T-helper 2 cell treated with Interferon-gamma antibody and Interleukin-4, amounts not matched to agents 100 ng/mL and 5 ng/mL, for 36 hours (primary cell): ENCODE measurements around the gene ETFB. TPM values are rescaled to one million over a fixed set of nuclear protein-coding genes. Genes with fewer than 3 reads are reported as not detected.
"Not testable (repeated sequence)": the region's sequence is repeated elsewhere in the genome, so short reads cannot be mapped to it uniquely, and the experiment has no call there.

Source experiments
- intact Hi-C: fragments of 100-400 bp; cut with micrococcal nuclease; formaldehyde crosslinking; loops from one replicate; pipeline ENCODE4 v1.15.1; 2023
- total RNA-seq: library from RNA; stranded (reverse); gene quantifications from 2 replicates; pipeline ENCODE4 v1.2.3, GENCODE V29; 2022

ETFB gene
- total RNA-seq, result 125 and 134 TPM in 2 replicates

GRCh38 chr19:51365965-51366388 lies at the start of gene ETFB:
Gene ETFB, minus strand, starts transcription at chr19:51366388. Its CDS starts 62 bp downstream, at chr19:51366326.
- intact Hi-C loops, result loop anchor here (2.0 kb wide), 1 partner anchor 75 kb away; no protein-coding TSS in a partner anchor

GRCh38 chr19:51415187-51415586 lies 49.0 kb upstream of the ETFB start:
- intact Hi-C loops, result no loop called here

- intact Hi-C loops, result no loop called here
Measured at GRCh38 chr19:51410950-51411748, 45.0 kb upstream of the ETFB start.

- intact Hi-C loops, result loop anchor here (2.0 kb wide), 1 partner anchor 69 kb away; no protein-coding TSS in a partner anchor
Measured at GRCh38 chr19:51407511-51408131, 41.4 kb upstream of the ETFB start.

- intact Hi-C loops, result no loop called here
Measured at GRCh38 chr19:51402117-51402516, 35.9 kb upstream of the ETFB start.

- intact Hi-C loops, result not testable (repeated sequence)
Measured at GRCh38 chr19:51399936-51400335, 33.7 kb upstream of the ETFB start.

GRCh38 chr19:51399231-51399630 lies 33.0 kb upstream of the ETFB start:
- intact Hi-C loops, result no loop called here

- intact Hi-C loops, result no loop called here
Measured at GRCh38 chr19:51398096-51398704, 32.0 kb upstream of the ETFB start.

- intact Hi-C loops, result not testable (repeated sequence)
Measured at GRCh38 chr19:51397453-51397852, 31.3 kb upstream of the ETFB start.

- intact Hi-C loops, result no loop called here
Measured at GRCh38 chr19:51396175-51396574, 30.0 kb upstream of the ETFB start.

GRCh38 chr19:51394050-51394836 lies 28.1 kb upstream of the ETFB start:
- intact Hi-C loops, result loop anchor here (1.0 kb wide), 3 partner anchors 27 to 55 kb away; no protein-coding TSS in a partner anchor

GRCh38 chr19:51392701-51393100 lies 26.5 kb upstream of the ETFB start:
- intact Hi-C loops, result no loop called here

- intact Hi-C loops, result no loop called here
Measured at GRCh38 chr19:51391073-51391611, 25.0 kb upstream of the ETFB start.

GRCh38 chr19:51389143-51389542 lies 23.0 kb upstream of the ETFB start:
- intact Hi-C loops, result no loop called here

- intact Hi-C loops, result no loop called here
Measured at GRCh38 chr19:51387924-51388389, 21.8 kb upstream of the ETFB start, which contains the start of gene LIM2. Gene LIM2, minus strand, starts transcription at chr19:51387974. Its CDS starts 531 bp downstream, at chr19:51387443.

GRCh38 chr19:51386882-51387520 lies 20.8 kb upstream of the ETFB start:
- intact Hi-C loops, result no loop called here

- intact Hi-C loops, result no loop called here
Measured at GRCh38 chr19:51382004-51382403, 15.8 kb upstream of the ETFB start.

- intact Hi-C loops, result no loop called here
Measured at GRCh38 chr19:51380379-51380778, 14.2 kb upstream of the ETFB start.

- intact Hi-C loops, result no loop called here
Measured at GRCh38 chr19:51377422-51377821, 11.2 kb upstream of the ETFB start.

- intact Hi-C loops, result no loop called here
Measured at GRCh38 chr19:51375504-51376221, 9.5 kb upstream of the ETFB start.
